Fibroblast of lung (primary cell): ENCODE results near the gene TXNIP. TPM values are rescaled to one million over a fixed set of nuclear protein-coding genes. Genes with fewer than 3 reads are reported as not detected.
A peak's percentile ranks its signal among the peaks of the same experiment; 100 is the strongest.

Experiments used
- DNase-seq, 2 donors: peaks; one replicate each; pipeline versions ENCODE4 v3.0.0 to v3.0.0-alpha.2; 2010; ENCODE audit warnings: low read depth in 2 of 2
- H2AFZ ChIP-seq: 2 replicates; pipeline ENCODE4 v1.5.1; 2012; ENCODE audit warnings: low read length, control low read depth, inconsistent platforms
- H3K27ac ChIP-seq: 2 replicates; pipeline ENCODE4 v1.5.1; 2011; ENCODE audit warnings: low read length, control low read depth; ENCODE audit not compliant: insufficient read depth
- H3K27me3 ChIP-seq: 2 replicates; pipeline ENCODE4 v1.5.1; 2011; ENCODE audit warnings: mild to moderate bottlenecking, low read length; ENCODE audit not compliant: control insufficient read depth, insufficient read depth
- H3K36me3 ChIP-seq: 2 replicates; pipeline ENCODE4 v1.5.1; 2011; ENCODE audit warnings: low read length; ENCODE audit not compliant: control insufficient read depth, insufficient read depth
- H3K4me1 ChIP-seq: 2 replicates; pipeline ENCODE4 v1.5.1; 2011; ENCODE audit warnings: low read length; ENCODE audit not compliant: control insufficient read depth, insufficient read depth; ENCODE audit errors: extremely low read depth
- H3K4me2 ChIP-seq: 2 replicates; pipeline ENCODE4 v1.5.1; 2011; ENCODE audit warnings: low read length, control low read depth; ENCODE audit not compliant: insufficient read depth; ENCODE audit errors: extremely low read depth
- H3K4me3 ChIP-seq, 4 experiments: fragments of 200-600 bp in 1 of 4; sonication (generic) in 1 of 4; replicated peaks in 1 of 4; 2 replicates each; pipeline ENCODE4 v1.5.1; 2011 to 2016; ENCODE audit warnings: low read length in 4 of 4, low read depth in 3 of 4, mild to moderate bottlenecking in 3 of 4, control low read depth in 2 of 4, inconsistent platforms in 1 of 4, mixed read lengths in 1 of 4; ENCODE audit not compliant: insufficient read depth in 1 of 4; ENCODE audit errors: control extremely low read depth in 1 of 4
- H3K79me2 ChIP-seq: 2 replicates; pipeline ENCODE4 v1.5.1; 2012; ENCODE audit warnings: mild to moderate bottlenecking, low read length, inconsistent platforms; ENCODE audit not compliant: control insufficient read depth, insufficient read depth
- H3K9ac ChIP-seq: 2 replicates; pipeline ENCODE4 v1.5.1; 2011; ENCODE audit warnings: mild to moderate bottlenecking, low read length, control low read depth; ENCODE audit not compliant: insufficient read depth
- H3K9me3 ChIP-seq: 2 replicates; pipeline ENCODE4 v1.5.1; 2012; ENCODE audit warnings: low read depth, low read length; ENCODE audit not compliant: control insufficient read depth, insufficient read depth
- H4K20me1 ChIP-seq: 2 replicates; pipeline ENCODE4 v1.5.1; 2011; ENCODE audit warnings: low read length; ENCODE audit not compliant: control insufficient read depth, insufficient read depth; ENCODE audit errors: extremely low read depth
- EZH2 ChIP-seq: IDR thresholded peaks from 2 replicates; pipeline ENCODE4 v1.5.1; 2012; ENCODE audit warnings: low read length, control low read depth, mild to moderate bottlenecking; ENCODE audit errors: missing control alignments
- polyA plus RNA-seq, 2 donors: library from polyadenylated mRNA; depleted of rRNA in 1 of 2; stranded (reverse) in 1 of 2; unstranded in 1 of 2; fragments of >200 nt; gene quantifications; 2 replicates each; pipeline ENCODE4 v1.2.1, GENCODE V29; 2011 to 2012; ENCODE audit warnings: missing spikeins in 1 of 2
- total RNA-seq: library from RNA; depleted of rRNA; stranded (reverse); fragments of >200 nt; gene quantifications from 2 replicates; pipeline ENCODE4 v1.2.1, GENCODE V29; 2014
- TF ChIP-seq, protein P1 (sequence below), 2 donors: IDR thresholded peaks in 1 of 2; conservative IDR thresholded peaks in 1 of 2; 1 replicate in 1 of 2; 2 replicates in 1 of 2; pipeline ENCODE4 v1.5.1; 2011 to 2012; ENCODE audit warnings: low read length in 2 of 2, control low read depth in 1 of 2, inconsistent platforms in 1 of 2, low read depth in 1 of 2, mild to moderate bottlenecking in 1 of 2

TXNIP gene
- total and polyA plus RNA-seq, 2 donors (not counting 1 experiment from before 2014, with no cell fraction given), result 204 to 773 TPM

- Histone ChIP-seq H3K27me3 (no peaks in the 10 kb centered on the region), H3K9ac (no peak overlapping the region)
Measured at GRCh38 chr1:145986551-145986950, 9.8 kb downstream of the TXNIP start.

GRCh38 chr1:145985502-145986439 is 10.6 kb downstream of the TXNIP start:
- Histone ChIP-seq H4K20me1 (no peaks in the 10 kb centered on the region), H3K9ac (no peak overlapping the region), H3K4me3 (no peak overlapping the region), H2AFZ (peak overlapping the region; percentile 66), H3K4me2 (peak overlapping the region; percentile 66), H3K36me3 (no peaks in the 10 kb centered on the region), H3K79me2 (no peaks in the 10 kb centered on the region), H3K4me1 (peaks cover 8% of the 10 kb centered on the region), H3K27ac (no peak overlapping the region), H3K27me3 (no peaks in the 10 kb centered on the region), H3K9me3 (no peaks in the 10 kb centered on the region)
- TF ChIP-seq, protein P1, sequence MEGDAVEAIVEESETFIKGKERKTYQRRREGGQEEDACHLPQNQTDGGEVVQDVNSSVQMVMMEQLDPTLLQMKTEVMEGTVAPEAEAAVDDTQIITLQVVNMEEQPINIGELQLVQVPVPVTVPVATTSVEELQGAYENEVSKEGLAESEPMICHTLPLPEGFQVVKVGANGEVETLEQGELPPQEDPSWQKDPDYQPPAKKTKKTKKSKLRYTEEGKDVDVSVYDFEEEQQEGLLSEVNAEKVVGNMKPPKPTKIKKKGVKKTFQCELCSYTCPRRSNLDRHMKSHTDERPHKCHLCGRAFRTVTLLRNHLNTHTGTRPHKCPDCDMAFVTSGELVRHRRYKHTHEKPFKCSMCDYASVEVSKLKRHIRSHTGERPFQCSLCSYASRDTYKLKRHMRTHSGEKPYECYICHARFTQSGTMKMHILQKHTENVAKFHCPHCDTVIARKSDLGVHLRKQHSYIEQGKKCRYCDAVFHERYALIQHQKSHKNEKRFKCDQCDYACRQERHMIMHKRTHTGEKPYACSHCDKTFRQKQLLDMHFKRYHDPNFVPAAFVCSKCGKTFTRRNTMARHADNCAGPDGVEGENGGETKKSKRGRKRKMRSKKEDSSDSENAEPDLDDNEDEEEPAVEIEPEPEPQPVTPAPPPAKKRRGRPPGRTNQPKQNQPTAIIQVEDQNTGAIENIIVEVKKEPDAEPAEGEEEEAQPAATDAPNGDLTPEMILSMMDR (conservative IDR thresholded peaks at IDR 0.05 in 1 of 2, IDR thresholded peaks at IDR 0.05 in 1 of 2; ENCODE audit: low read depth in 1 of 2, low read length in 2 of 2), result no peak
- TF ChIP-seq EZH2, result no peak
- DNase-seq, result peak; percentile 61 to 83

More at GRCh38 chr1:145986551-145986950, 9.8 kb downstream of the TXNIP start:
- Histone ChIP-seq H3K27ac (no peak overlapping the region), H3K36me3 (no peaks in the 10 kb centered on the region), H4K20me1 (no peaks in the 10 kb centered on the region), H3K9me3 (no peaks in the 10 kb centered on the region), H3K4me1 (peaks cover 8% of the 10 kb centered on the region), H3K79me2 (no peaks in the 10 kb centered on the region), H2AFZ (no peak overlapping the region), H3K4me2 (no peak overlapping the region), H3K4me3 (no peak overlapping the region)
- TF ChIP-seq EZH2, result no peak
- TF ChIP-seq, protein P1 (conservative IDR thresholded peaks at IDR 0.05 in 1 of 2, IDR thresholded peaks at IDR 0.05 in 1 of 2; ENCODE audit: low read depth in 1 of 2, low read length in 2 of 2), result no peak
- no peak for DNase-seq

DNA sequence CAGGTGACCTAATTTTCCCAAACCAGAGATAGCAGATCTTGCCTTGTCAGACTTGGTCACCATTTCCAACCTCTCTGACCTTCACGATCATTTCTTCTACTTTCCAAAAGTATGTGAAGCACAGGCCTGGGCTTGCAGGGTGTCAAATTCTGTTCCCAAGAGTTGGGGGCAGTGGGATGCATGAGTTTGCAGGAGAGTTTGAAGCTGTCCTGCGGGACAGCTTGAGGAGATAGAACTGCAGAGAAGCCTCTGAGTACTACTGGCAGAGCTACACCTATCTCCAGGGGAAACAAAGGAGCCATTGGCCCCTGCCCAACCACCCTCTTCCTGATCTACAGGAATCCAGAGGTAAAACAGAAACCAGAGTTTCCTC is 11.3 kb downstream of the TXNIP start:
- Histone ChIP-seq H3K9ac (no peak overlapping the region), H3K79me2 (no peaks in the 10 kb centered on the region), H3K27ac (no peak overlapping the region), H3K4me3 (no peak overlapping the region), H2AFZ (peak overlapping the region; percentile 66), H3K36me3 (no peaks in the 10 kb centered on the region), H3K4me1 (peaks cover 12% of the 10 kb centered on the region), H3K4me2 (peak overlapping the region; percentile 66), H4K20me1 (no peaks in the 10 kb centered on the region), H3K27me3 (no peaks in the 10 kb centered on the region), H3K9me3 (no peaks in the 10 kb centered on the region)
- no peak for DNase-seq
- TF ChIP-seq EZH2, result no peak
- TF ChIP-seq, protein P1 (conservative IDR thresholded peaks at IDR 0.05 in 1 of 2, IDR thresholded peaks at IDR 0.05 in 1 of 2; ENCODE audit: low read depth in 1 of 2, low read length in 2 of 2), result no peak
